ENCODE data around the gene CNTN5. TPM values are rescaled to one million over a fixed set of nuclear protein-coding genes. Genes with fewer than 3 reads are reported as not detected.

The CNTN5 gene
- total and polyA plus RNA-seq, 10 of the 15 experiments (the other 5 are each of a cell fraction or from before 2014, with no cell fraction given): 0.01 TPM; not detected in 9

DNA sequence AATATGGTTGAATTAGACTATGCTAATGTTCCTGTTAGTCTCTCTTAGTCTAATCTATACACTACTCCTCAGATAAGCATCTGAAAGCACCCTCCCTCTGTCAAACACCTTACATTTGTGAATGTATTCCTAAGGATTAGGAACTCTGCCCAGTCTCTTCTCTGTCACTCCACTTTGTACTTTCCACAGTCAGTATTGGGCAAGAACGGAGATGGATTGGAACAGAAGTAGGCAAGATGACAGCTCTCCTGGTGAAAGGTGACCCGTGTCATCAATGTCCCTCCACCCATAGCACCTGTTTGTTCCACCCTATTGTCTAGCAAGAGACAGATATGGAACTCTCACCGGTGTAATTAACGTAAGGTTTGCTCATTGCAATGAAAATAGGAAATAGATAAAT, 613.8 kb downstream of the CNTN5 start:
- in situ Hi-C loops (cut with MboI) (no loop called here), intact Hi-C loops (cut with micrococcal nuclease; ENCODE audit: unreplicated experiment) (no loop called here)
- Histone ChIP-seq H4K20me1 (ENCODE audit: control insufficient read depth, insufficient read depth) (no peaks in the 10 kb centered on the region), H3K4me2 (ENCODE audit: control insufficient read depth, insufficient read depth) (no peak overlapping the region), H3K36me3 (ENCODE audit: control insufficient read depth in 2 of 2, insufficient read depth in 2 of 2, low read length in 1 of 2) (no peaks in the 10 kb centered on the region), H2AFZ (ENCODE audit: control insufficient read depth, low read depth, low read length) (no peak overlapping the region), H3K27ac (ENCODE audit: control insufficient read depth, insufficient read depth) (no peak overlapping the region), H3K4me1 (ENCODE audit: control insufficient read depth, insufficient read depth, low read length) (no peaks in the 10 kb centered on the region), H3K9me3 (replicated peaks; ENCODE audit: control insufficient read depth, insufficient read depth, low read length) (no peaks in the 10 kb centered on the region), H3K79me2 (ENCODE audit: control insufficient read depth, insufficient read depth, low read length) (no peaks in the 10 kb centered on the region), H3K4me3 (no peak overlapping the region), H3K9ac (ENCODE audit: control insufficient read depth, insufficient read depth, low read length) (no peak overlapping the region), H3K27me3 (replicated peaks in 1 of 2; ENCODE audit: control insufficient read depth in 2 of 2, insufficient read depth in 2 of 2, low read length in 1 of 2) (no peaks in the 10 kb centered on the region)
- 20% methylated on average over 4 of the region's 4 CpGs for WGBS (ENCODE audit: insufficient coverage, insufficient replicate concordance, low lambda C conversion rate, missing lambda C conversion rate)
- ATAC-seq (no peak), FAIRE-seq (no peak), DNase-seq (ENCODE audit: low read depth, low spot score) (no peak)
- BruUV-seq (replicated peaks): no TSS peak
- ChIA-PET RAD21 (ENCODE audit: unreplicated experiment) (no interaction called here), SMC1A (ENCODE audit: uncharacterized antibody, unreplicated experiment) (interaction anchor here (0.9 to 2.2 kb wide), 4 partner anchors 9 to 66 kb away, joined by 3 to 6 read pairs (median 5); no protein-coding TSS in a partner anchor), POLR2A (interaction anchor here (0.6 to 1.3 kb wide), 2 partner anchors 45 to 50 kb away, joined by 3 read pairs; no protein-coding TSS in a partner anchor), CTCF (interaction anchor here (1.6 kb wide), 1 partner anchor 12 kb away, joined by 5 read pairs; no protein-coding TSS in a partner anchor)
- TF ChIP-seq, protein P1, sequence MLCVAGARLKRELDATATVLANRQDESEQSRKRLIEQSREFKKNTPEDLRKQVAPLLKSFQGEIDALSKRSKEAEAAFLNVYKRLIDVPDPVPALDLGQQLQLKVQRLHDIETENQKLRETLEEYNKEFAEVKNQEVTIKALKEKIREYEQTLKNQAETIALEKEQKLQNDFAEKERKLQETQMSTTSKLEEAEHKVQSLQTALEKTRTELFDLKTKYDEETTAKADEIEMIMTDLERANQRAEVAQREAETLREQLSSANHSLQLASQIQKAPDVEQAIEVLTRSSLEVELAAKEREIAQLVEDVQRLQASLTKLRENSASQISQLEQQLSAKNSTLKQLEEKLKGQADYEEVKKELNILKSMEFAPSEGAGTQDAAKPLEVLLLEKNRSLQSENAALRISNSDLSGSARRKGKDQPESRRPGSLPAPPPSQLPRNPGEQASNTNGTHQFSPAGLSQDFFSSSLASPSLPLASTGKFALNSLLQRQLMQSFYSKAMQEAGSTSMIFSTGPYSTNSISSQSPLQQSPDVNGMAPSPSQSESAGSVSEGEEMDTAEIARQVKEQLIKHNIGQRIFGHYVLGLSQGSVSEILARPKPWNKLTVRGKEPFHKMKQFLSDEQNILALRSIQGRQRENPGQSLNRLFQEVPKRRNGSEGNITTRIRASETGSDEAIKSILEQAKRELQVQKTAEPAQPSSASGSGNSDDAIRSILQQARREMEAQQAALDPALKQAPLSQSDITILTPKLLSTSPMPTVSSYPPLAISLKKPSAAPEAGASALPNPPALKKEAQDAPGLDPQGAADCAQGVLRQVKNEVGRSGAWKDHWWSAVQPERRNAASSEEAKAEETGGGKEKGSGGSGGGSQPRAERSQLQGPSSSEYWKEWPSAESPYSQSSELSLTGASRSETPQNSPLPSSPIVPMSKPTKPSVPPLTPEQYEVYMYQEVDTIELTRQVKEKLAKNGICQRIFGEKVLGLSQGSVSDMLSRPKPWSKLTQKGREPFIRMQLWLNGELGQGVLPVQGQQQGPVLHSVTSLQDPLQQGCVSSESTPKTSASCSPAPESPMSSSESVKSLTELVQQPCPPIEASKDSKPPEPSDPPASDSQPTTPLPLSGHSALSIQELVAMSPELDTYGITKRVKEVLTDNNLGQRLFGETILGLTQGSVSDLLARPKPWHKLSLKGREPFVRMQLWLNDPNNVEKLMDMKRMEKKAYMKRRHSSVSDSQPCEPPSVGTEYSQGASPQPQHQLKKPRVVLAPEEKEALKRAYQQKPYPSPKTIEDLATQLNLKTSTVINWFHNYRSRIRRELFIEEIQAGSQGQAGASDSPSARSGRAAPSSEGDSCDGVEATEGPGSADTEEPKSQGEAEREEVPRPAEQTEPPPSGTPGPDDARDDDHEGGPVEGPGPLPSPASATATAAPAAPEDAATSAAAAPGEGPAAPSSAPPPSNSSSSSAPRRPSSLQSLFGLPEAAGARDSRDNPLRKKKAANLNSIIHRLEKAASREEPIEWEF (IDR thresholded peaks at IDR 0.05; ENCODE audit: insufficient replicate concordance, low read depth, low read length): no peak
- TF ChIP-seq ZBED1 (IDR thresholded peaks at IDR 0.05; ENCODE audit: borderline replicate concordance) (no peak), SIN3A (IDR thresholded peaks at IDR 0.05; ENCODE audit: low read depth, low read length) (no peak), RUNX3 (IDR thresholded peaks at IDR 0.05; ENCODE audit: low read length) (no peak), CHD4 (IDR thresholded peaks at IDR 0.05) (no peak), HDAC2 (IDR thresholded peaks at IDR 0.05) (no peak), CHD1 (IDR thresholded peaks at IDR 0.05; ENCODE audit: low read depth, low read length) (no peak), SUZ12 (IDR thresholded peaks at IDR 0.05; ENCODE audit: unreplicated experiment) (no peak)
- TF ChIP-seq, protein P2, sequence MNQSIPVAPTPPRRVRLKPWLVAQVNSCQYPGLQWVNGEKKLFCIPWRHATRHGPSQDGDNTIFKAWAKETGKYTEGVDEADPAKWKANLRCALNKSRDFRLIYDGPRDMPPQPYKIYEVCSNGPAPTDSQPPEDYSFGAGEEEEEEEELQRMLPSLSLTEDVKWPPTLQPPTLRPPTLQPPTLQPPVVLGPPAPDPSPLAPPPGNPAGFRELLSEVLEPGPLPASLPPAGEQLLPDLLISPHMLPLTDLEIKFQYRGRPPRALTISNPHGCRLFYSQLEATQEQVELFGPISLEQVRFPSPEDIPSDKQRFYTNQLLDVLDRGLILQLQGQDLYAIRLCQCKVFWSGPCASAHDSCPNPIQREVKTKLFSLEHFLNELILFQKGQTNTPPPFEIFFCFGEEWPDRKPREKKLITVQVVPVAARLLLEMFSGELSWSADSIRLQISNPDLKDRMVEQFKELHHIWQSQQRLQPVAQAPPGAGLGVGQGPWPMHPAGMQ (IDR thresholded peaks at IDR 0.05; ENCODE audit: borderline replicate concordance): no peak
- TF ChIP-seq, protein P3, sequence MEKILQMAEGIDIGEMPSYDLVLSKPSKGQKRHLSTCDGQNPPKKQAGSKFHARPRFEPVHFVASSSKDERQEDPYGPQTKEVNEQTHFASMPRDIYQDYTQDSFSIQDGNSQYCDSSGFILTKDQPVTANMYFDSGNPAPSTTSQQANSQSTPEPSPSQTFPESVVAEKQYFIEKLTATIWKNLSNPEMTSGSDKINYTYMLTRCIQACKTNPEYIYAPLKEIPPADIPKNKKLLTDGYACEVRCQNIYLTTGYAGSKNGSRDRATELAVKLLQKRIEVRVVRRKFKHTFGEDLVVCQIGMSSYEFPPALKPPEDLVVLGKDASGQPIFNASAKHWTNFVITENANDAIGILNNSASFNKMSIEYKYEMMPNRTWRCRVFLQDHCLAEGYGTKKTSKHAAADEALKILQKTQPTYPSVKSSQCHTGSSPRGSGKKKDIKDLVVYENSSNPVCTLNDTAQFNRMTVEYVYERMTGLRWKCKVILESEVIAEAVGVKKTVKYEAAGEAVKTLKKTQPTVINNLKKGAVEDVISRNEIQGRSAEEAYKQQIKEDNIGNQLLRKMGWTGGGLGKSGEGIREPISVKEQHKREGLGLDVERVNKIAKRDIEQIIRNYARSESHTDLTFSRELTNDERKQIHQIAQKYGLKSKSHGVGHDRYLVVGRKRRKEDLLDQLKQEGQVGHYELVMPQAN (conservative IDR thresholded peaks at IDR 0.05): no peak
- TF ChIP-seq, protein P4, sequence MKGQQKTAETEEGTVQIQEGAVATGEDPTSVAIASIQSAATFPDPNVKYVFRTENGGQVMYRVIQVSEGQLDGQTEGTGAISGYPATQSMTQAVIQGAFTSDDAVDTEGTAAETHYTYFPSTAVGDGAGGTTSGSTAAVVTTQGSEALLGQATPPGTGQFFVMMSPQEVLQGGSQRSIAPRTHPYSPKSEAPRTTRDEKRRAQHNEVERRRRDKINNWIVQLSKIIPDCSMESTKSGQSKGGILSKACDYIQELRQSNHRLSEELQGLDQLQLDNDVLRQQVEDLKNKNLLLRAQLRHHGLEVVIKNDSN (IDR thresholded peaks at IDR 0.05; ENCODE audit: borderline replicate concordance, extremely low read length, insufficient read depth, low read depth, low read length): no peak
